Endothelial cell (in vitro differentiated cells): ENCODE results near the gene NRTN. TPM values are rescaled to one million over a fixed set of nuclear protein-coding genes. Genes with fewer than 3 reads are reported as not detected.
"Not testable (repeated sequence)": the region's sequence is repeated elsewhere in the genome, so short reads cannot be mapped to it uniquely, and the experiment has no call there.

Source experiments
- DNase-seq: peaks from one replicate; pipeline ENCODE4 v3.0.0; 2021; ENCODE audit warnings: low spot score
- H3K27ac Mint-ChIP-seq: one replicate; pipeline ENCODE4 v1.8.0; 2021; ENCODE audit warnings: mixed read lengths, inconsistent platforms; ENCODE audit not compliant: unreplicated experiment
- H3K27me3 Mint-ChIP-seq: one replicate; pipeline ENCODE4 v1.8.0; 2021; ENCODE audit warnings: mild to moderate bottlenecking, moderate library complexity, mixed read lengths, inconsistent platforms; ENCODE audit not compliant: unreplicated experiment
- H3K36me3 Mint-ChIP-seq: one replicate; pipeline ENCODE4 v1.8.0; 2021; ENCODE audit warnings: mild to moderate bottlenecking, low read depth, mixed read lengths, inconsistent platforms; ENCODE audit not compliant: unreplicated experiment
- H3K4me1 Mint-ChIP-seq: one replicate; pipeline ENCODE4 v1.8.0; 2021; ENCODE audit warnings: mild to moderate bottlenecking, mixed read lengths, inconsistent platforms; ENCODE audit not compliant: unreplicated experiment
- H3K4me3 Mint-ChIP-seq: one replicate; pipeline ENCODE4 v1.8.0; 2021; ENCODE audit warnings: mild to moderate bottlenecking, mixed read lengths, inconsistent platforms; ENCODE audit not compliant: unreplicated experiment
- H3K9me3 Mint-ChIP-seq: one replicate; pipeline ENCODE4 v1.8.0; 2021; ENCODE audit warnings: mixed read lengths, inconsistent platforms; ENCODE audit not compliant: unreplicated experiment
- total RNA-seq: library from RNA; stranded (reverse); fragmentation: NEBNext Ultra II Directional; extraction: Animal tissue kit (Norgen Biotek cat#: 25700); gene quantifications from one replicate; pipeline ENCODE4 v1.2.1, GENCODE V29; 2021; ENCODE audit not compliant: unreplicated experiment
- TF ChIP-seq, protein P1 (sequence below): fragments of 200-600 bp; sonication (generic); IDR thresholded peaks from one replicate; pipeline ENCODE4 v1.5.0; 2021; ENCODE audit warnings: antibody characterized with exemption; ENCODE audit not compliant: unreplicated experiment

Gene NRTN
- total RNA-seq, 1 donor from 2014 or later: 0.56 TPM

DNA sequence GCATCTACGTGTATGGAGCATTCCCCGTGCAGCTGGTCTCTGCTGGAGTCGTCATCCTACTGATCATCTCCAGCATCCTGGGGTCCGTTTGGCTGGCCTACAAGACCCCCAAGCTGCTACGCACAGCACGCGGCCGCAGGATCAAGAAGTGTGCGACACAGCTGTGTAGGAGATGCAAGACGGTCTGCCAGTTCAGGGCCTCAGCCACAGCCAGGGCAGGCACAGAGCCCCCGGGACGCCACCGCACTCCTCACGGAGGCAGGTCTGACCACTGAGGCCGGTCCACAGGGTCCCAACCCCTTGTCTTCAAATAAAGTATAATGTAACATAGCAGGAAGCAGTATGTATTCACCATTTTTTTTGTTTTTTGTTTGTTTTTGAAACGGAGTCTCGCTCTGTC, 26.5 kb upstream of the NRTN start:
- Mint-ChIP-seq H3K4me1 (no peaks in the 10 kb centered on the region), H3K4me3 (no peak overlapping the region), H3K27me3 (peaks cover 3% of the 10 kb centered on the region), H3K9me3 (no peaks in the 10 kb centered on the region), H3K27ac (no peak overlapping the region), H3K36me3 (no peaks in the 10 kb centered on the region)
- no peak for DNase-seq
- TF ChIP-seq, protein P1, sequence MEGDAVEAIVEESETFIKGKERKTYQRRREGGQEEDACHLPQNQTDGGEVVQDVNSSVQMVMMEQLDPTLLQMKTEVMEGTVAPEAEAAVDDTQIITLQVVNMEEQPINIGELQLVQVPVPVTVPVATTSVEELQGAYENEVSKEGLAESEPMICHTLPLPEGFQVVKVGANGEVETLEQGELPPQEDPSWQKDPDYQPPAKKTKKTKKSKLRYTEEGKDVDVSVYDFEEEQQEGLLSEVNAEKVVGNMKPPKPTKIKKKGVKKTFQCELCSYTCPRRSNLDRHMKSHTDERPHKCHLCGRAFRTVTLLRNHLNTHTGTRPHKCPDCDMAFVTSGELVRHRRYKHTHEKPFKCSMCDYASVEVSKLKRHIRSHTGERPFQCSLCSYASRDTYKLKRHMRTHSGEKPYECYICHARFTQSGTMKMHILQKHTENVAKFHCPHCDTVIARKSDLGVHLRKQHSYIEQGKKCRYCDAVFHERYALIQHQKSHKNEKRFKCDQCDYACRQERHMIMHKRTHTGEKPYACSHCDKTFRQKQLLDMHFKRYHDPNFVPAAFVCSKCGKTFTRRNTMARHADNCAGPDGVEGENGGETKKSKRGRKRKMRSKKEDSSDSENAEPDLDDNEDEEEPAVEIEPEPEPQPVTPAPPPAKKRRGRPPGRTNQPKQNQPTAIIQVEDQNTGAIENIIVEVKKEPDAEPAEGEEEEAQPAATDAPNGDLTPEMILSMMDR: no peak

DNA sequence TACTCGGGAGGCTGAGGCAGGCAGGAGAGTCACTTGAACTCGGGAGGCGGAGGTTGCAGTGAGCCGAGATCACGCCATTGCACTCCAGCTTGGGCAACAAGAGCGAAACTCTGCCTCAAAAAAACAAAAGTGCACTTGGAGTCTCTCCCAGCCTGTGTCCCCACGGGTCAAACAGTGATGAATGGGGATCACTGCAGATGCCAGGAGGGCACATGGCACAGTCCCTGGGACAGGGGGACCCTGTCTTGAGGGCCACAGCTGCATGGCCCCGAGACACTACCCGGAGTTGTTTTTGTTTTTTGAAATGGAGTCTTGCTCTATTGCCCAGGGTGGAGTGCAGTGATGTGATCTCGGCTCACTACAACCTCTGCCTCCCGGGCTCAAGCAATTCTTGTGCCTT, 24.0 kb upstream of the NRTN start:
- not testable (repeated sequence) for H3K27ac Mint-ChIP-seq, DNase-seq, H3K27me3 Mint-ChIP-seq, H3K9me3 Mint-ChIP-seq, H3K4me1 Mint-ChIP-seq, H3K36me3 Mint-ChIP-seq, H3K4me3 Mint-ChIP-seq

DNA sequence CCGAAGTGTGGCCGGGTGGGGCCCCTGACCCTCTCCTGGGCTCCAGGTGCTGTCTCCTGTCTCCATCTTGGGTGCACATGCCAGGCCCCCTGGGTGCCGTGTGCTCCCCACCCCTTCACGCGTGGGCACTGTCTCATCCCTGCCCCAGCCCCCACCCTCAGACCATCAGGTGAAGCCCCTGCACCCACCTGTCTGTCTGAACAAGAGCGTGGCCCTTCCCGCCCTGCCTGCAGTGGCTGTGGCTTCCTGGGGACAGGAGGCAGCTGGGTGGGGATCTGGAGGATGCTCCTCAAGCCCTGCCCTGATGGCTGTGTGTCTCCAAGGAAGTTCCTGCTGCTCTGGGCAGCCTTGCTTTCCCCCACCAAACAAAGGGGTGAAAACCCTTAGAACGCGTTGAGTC, 22.5 kb upstream of the NRTN start:
- H3K9me3 Mint-ChIP-seq: no peaks in the 10 kb centered on the region
- peaks cover 4% of the 10 kb centered on the region for H3K27me3 Mint-ChIP-seq
- no peak overlapping the region for H3K27ac Mint-ChIP-seq
- H3K4me3 Mint-ChIP-seq: no peak overlapping the region
- TF ChIP-seq, protein P1: no peak
- peaks cover 3% of the 10 kb centered on the region for H3K36me3 Mint-ChIP-seq
- no peak for DNase-seq
- H3K4me1 Mint-ChIP-seq: no peaks in the 10 kb centered on the region

DNA sequence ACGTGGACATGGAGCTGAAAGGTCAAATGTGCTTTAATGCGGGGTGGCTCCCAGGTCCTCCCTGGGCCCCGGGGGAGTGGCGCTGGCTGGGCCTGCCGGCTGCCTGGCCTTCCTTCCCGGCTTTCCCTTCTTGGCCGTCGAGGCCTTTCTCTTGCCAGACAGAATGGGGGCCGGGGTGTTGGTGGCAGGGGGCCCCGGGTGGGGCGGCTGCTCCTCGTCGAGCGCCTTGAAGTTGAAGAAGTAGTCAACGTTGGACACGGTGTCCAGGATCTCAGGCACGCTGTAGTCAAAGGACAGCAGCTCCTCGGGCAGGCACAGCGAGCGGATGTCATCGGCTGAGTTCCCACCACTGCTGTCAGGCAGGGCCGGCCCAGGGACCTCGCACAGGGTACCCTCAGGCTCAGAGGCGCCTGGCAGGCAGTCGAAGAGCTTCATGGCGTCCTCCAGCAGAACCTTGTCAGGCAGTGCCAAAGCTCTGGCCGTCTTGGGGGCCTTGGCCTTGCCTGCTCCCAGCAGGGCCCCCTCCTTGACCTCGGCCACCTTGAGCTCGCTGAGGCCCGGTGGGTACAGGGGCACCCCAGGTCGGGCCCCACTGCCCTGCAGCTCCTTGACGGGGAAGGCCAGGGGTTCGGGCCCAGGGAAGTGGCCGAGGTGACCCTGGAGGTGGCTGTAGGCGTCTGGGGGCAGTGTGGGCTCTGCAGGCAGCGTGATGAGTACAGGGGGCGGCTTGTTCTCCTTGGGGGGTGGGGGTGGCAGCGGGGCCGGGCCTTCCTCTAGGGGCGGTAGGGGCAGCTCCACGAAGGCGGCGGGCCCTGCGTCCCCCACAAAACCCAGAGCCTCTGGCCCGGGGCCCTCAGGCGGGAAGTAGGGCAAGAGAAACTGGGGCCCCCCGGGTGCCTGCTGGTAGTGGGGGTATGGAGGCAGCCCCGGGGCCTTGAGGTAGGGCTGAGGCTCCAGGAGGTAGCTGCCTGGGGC, 21.6 kb upstream of the NRTN start:
- peaks cover 4% of the 10 kb centered on the region for H3K27me3 Mint-ChIP-seq
- H3K9me3 Mint-ChIP-seq: no peaks in the 10 kb centered on the region
- TF ChIP-seq, protein P1: no peak
- H3K27ac Mint-ChIP-seq: no peak overlapping the region
- no peak overlapping the region for H3K4me3 Mint-ChIP-seq
- no peak for DNase-seq
- H3K4me1 Mint-ChIP-seq: no peaks in the 10 kb centered on the region
- H3K36me3 Mint-ChIP-seq: peaks cover 8% of the 10 kb centered on the region

DNA sequence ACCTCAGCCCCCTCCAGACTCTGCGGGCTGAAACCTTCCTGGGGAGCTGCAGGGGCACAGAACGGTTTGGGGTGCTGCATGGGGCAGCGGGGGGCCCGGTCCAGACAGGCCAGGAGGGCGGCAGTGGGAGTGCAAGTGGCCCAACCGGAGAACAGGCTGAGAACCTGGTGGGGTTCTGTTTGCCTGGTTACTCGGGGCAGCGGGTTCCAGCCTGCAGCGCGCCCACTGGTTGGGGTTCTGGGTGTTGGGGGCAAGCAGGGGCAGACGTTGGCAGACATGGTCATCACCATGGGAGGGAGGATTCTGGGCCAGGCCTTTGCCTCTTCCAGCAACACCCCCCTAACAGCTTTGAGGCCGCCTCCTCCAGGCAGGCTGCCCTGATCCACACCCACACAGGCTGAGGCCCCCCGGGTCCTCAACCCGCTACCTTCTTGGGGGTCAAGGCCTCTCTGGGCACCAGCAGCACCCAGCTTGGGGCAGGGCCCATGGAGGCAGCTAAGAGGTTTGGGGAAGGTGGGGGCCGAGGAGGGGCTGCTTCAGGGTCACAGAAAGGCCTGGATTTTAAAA, 20.2 kb upstream of the NRTN start, which contains the start of gene PRR22:
PRR22 (minus strand) TSS at position 166 of the 567 bp plus-strand sequence; CDS start at position 80, 86 bp downstream.
- Mint-ChIP-seq H3K4me1 (no peaks in the 10 kb centered on the region), H3K27me3 (peaks cover 8% of the 10 kb centered on the region), H3K4me3 (no peak within 1 kb of the TSS), H3K27ac (no peak within 1 kb of the TSS), H3K36me3 (peaks cover 11% of the 10 kb centered on the region), H3K9me3 (no peaks in the 10 kb centered on the region)
- TF ChIP-seq, protein P1: no peak
- no peak for DNase-seq
